GM19193 (cell line): Measurements from ENCODE around the gene APEH.

Experiments used
- POLR2A ChIP-seq: IDR thresholded peaks from 4 replicates; pipeline ENCODE4 v1.6.1; 2011; ENCODE audit not compliant: insufficient read depth, insufficient read length; ENCODE audit errors: extremely low read depth

APEH gene

DNA sequence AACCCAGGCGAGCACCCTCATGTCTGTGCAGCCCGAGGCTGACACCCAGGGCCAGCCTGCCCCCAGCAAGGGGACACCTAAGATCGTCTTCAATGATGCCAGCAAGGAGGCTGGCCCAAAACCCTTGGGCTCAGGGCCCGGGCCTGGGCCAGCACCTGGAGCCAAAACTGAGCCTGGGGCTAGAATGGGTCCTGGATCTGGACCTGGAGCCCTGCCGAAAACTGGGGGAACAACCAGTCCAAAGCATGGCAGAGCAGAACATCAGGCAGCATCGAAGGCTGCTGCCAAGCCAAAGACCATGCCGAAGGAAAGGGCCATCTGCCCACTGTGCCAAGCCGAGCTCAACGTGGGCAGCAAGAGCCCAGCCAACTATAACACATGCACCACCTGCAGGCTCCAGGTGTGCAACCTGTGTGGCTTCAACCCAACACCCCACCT, 31.4 kb upstream of the APEH start:
- TF ChIP-seq POLR2A: no peak

DNA sequence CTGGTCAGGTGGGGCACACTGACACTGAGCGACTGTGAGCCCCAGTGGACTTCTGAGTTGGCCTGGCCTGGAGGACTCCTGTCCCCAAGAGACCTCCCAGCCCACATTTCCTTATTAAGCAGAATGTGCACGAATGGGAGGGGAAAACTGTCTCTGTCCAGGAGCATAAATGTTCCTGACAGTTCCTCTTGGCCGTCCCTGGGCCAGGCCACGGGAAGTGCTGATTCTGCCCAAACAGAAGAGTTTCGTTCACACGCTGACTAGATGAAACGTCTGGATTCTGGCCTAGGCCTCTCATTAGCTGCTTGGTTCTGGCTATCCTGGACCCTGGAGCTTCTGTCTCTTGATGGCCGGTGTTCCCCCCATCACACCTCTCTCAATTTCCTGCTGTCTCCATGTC, 29.5 kb upstream of the APEH start:
- TF ChIP-seq POLR2A: no peak

DNA sequence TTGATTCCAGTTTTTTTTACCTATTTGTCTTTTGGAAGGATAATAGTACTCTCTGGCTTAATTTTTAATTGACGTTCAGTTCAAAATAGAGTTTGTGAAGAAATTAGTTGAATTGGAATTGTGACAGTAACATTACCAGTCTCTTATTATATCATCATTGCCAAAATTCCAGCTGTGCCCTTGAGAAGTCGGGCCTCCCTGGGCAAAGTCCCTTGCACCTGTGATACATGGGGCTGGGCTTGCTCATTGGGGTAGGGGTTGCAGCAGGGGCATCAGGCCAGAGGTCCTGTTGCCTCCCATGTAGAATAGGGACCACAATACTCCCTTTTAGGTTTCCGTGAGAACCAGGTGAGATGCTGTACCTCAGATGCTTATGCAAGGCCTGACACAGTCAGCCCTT, 27.9 kb upstream of the APEH start:
- no peak for TF ChIP-seq POLR2A

DNA sequence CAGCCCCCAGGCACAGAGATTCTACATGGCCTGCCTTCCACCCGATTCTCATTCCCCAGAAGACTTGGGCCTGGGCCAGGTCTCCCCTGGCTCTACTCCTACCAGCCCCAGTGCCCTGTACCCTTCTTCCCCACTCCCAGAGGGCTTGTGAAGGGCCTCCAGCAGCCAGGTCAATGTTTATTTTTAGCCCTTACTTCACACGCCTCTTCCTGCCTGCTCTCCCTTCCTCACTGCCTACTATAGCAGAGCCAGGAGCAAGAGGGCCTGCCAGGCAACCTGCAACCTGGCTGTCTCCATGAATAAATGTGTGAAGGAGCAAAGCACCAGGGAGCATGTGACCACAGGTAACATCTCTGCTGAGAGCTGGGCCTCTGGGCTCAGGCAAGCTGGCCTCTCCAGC, 26.4 kb upstream of the APEH start:
- TF ChIP-seq POLR2A: no peak

DNA sequence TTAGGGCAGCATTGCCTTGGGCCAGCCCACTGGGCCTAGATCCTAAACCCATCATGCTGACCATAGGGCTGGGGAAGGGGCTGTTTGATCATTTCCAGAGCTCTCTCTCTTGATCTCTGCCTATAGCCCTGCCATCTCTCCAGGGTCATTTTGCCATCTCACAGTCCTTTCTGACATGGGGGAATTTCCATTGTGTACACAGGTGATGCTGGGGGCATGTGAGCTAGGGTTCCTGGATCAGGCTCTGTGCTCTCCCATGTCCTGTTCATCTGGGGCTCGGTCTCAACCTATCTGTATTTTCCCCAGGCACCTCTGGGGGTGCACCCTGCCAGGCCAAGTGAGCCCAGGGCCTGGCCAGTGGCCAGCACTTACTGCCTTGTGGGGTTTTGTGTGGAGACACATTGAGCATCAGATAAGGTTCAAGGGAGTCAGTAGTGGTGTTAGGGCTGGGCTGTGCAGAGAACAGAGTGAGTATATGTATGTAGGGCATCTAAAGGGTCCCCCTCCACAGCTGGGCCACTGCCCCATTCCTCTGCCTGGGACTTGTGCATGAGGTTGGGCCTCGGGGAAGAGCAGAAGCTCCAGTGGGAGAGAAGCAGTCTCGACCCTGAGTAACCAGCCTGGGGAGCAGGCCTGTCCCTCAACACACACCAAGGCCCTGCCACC, 25.7 kb upstream of the APEH start:
- no peak for TF ChIP-seq POLR2A

DNA sequence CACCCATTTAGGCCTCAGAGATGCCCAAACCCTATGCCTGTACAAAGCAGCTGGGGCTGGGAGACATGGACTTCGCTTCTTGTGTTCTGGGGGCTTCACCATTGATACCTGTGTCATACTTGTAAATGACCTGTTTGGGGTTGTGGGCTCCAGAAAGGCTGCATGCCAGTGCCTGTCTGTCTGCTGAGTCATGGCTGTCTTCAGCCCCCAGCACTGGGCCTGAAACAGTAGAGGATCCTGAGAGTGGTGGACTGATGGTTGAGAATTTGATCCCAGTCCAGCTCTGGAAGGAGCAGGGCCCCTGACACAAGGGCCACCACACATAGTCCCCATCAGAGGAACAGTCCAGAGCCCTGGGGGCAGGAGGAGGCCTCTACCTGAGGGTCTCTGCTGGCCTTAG, 24.6 kb upstream of the APEH start:
- TF ChIP-seq POLR2A: no peak

DNA sequence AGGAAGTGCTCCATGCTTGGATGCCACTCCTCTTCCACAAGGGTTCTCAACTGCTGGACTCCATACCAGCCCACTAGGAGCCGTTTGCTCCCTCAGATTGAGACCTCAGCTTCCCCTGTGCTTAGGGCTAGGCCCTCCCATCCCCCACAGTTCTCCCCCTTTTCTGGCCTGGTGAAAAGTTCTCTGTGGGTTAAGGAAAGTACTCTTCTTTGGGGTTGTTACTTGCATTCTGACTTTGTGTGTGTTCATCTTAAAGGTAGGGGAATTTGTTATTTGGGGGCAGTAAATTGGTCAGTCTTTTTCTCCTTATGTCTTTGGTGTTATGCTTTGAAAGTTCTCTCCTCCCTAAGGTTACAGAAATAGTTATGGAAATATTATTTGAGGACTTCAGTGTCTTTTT, 24.0 kb upstream of the APEH start:
- no peak for TF ChIP-seq POLR2A

DNA sequence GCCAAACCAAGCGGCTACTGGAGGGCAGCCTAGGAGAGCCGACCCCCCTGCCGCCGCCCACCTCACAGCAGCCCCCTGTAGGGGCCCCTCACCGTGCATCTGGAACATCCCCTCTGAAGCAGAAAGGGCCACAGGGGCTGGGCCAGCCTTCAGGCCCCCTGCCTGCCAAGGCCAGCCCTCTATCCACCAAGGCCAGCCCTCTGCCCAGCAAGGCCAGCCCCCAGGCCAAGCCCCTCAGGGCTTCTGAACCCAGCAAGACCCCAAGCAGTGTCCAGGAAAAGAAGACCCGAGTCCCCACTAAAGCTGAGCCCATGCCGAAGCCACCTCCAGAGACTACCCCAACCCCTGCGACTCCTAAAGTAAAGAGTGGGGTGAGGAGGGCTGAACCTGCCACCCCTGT, 23.5 kb upstream of the APEH start:
- TF ChIP-seq POLR2A: no peak

DNA sequence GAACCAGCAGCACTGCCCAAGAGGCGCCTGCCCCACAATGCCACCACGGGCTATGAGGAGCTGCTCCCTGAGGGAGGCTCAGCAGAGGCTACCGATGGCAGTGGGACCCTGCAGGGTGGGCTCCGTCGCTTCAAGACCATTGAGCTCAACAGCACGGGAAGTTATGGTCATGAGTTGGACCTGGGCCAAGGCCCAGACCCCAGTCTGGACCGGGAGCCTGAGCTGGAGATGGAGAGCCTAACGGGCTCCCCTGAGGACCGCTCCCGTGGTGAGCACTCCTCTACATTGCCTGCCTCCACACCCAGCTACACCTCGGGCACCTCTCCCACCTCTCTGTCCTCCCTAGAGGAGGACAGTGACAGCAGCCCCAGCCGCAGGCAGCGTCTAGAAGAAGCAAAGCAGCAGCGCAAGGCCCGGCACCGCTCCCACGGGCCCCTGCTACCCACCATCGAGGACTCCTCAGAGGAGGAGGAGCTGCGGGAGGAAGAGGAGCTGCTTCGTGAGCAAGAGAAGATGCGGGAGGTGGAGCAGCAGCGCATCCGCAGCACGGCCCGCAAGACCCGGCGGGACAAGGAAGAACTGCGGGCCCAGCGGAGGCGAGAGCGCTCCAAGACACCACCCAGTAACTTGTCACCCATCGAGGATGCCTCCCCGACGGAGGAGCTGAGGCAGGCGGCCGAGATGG, 21.8 kb upstream of the APEH start:
- no peak for TF ChIP-seq POLR2A

DNA sequence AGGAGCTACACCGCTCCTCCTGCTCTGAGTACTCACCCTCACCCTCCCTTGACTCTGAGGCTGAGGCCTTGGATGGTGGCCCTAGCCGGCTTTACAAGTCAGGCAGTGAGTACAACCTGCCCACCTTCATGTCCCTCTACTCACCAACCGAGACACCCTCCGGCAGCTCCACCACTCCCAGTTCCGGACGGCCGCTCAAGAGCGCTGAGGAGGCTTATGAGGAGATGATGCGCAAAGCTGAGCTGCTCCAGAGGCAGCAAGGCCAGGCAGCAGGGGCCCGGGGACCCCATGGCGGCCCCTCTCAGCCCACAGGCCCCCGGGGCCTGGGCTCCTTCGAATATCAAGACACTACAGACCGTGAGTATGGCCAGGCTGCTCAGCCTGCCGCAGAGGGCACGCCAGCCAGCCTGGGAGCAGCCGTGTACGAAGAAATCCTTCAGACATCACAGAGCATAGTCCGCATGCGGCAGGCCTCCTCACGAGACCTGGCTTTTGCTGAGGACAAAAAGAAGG, 21.2 kb upstream of the APEH start:
- TF ChIP-seq POLR2A: no peak

DNA sequence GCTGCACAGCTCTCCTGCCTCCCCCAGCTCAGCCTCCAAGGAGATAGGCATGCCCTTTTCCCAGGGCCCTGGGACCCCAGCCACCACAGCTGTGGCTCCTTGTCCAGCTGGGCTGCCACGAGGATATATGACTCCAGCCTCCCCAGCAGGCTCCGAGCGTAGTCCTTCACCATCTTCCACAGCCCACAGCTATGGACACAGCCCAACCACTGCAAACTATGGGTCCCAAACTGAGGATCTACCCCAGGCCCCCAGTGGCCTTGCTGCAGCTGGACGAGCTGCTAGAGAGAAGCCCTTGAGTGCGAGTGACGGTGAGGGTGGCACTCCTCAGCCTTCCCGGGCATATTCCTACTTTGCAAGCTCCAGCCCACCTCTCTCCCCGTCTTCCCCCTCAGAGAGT, 20.5 kb upstream of the APEH start:
- no peak for TF ChIP-seq POLR2A

DNA sequence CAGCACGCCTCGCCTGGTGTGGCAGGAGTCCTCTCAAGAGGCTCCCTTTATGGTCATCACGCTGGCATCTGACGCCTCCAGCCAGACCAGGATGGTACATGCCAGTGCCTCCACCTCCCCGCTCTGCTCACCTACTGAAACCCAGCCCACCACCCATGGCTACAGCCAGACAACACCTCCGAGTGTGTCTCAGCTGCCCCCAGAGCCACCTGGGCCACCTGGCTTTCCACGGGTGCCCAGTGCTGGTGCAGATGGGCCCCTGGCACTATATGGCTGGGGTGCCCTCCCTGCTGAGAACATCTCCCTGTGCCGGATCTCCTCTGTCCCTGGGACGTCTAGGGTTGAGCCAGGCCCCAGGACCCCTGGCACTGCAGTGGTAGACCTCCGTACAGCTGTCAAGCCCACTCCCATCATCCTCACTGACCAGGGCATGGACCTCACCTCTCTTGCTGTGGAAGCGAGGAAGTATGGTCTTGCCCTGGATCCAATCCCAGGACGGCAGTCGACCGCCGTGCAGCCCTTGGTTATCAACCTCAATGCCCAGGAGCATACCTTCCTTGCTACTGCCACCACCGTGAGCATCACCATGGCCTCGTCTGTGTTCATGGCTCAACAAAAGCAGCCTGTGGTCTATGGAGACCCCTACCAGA, 19.9 kb upstream of the APEH start:
- TF ChIP-seq POLR2A: no peak

DNA sequence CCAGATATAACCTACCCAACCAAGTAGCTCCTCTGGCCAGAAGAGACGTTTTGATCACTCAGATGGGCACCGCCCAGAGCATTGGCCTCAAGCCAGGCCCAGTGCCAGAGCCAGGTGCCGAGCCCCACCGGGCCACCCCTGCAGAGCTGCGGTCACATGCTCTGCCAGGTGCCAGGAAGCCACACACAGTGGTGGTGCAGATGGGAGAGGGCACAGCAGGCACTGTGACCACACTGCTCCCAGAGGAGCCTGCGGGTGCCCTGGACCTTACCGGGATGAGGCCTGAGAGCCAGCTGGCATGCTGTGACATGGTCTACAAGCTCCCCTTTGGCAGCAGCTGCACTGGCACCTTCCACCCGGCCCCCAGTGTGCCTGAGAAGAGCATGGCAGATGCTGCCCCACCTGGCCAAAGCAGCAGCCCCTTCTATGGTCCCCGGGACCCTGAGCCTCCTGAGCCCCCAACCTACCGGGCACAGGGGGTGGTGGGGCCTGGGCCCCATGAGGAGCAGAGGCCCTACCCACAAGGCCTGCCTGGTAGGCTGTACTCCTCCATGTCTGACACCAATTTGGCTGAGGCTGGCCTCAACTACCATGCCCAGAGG, 19.1 kb upstream of the APEH start:
- TF ChIP-seq POLR2A: no peak

DNA sequence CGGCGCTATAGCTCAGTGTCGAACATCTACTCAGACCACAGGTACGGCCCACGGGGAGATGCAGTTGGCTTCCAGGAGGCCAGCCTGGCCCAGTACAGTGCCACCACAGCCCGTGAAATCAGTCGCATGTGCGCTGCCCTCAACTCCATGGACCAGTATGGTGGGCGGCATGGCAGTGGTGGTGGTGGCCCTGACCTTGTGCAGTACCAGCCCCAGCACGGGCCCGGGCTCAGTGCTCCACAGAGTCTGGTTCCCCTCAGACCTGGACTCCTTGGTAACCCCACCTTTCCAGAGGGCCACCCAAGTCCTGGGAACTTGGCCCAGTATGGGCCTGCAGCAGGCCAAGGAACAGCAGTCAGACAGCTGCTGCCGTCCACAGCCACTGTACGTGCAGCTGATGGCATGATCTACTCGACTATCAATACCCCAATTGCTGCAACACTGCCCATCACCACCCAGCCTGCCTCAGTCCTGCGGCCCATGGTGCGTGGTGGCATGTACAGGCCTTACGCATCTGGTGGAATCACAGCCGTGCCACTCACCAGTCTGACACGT, 18.3 kb upstream of the APEH start:
- TF ChIP-seq POLR2A: no peak

DNA sequence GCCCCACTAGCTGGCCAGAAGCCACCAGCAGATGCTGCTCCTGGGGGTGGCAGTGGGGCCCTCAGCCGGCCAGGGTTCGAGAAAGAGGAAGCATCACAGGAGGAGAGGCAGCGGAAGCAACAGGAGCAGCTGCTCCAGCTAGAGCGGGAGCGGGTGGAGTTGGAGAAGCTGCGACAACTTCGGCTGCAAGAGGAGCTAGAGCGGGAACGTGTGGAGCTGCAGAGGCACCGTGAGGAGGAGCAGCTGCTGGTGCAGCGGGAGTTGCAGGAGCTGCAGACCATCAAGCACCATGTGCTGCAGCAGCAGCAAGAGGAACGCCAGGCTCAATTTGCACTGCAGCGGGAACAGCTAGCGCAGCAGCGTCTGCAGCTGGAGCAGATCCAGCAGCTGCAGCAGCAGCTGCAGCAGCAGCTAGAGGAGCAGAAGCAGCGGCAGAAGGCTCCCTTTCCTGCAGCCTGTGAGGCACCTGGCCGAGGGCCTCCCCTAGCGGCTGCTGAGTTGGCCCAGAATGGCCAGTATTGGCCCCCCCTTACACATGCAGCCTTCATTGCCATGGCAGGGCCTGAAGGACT, 17.5 kb upstream of the APEH start:
- TF ChIP-seq POLR2A: no peak

DNA sequence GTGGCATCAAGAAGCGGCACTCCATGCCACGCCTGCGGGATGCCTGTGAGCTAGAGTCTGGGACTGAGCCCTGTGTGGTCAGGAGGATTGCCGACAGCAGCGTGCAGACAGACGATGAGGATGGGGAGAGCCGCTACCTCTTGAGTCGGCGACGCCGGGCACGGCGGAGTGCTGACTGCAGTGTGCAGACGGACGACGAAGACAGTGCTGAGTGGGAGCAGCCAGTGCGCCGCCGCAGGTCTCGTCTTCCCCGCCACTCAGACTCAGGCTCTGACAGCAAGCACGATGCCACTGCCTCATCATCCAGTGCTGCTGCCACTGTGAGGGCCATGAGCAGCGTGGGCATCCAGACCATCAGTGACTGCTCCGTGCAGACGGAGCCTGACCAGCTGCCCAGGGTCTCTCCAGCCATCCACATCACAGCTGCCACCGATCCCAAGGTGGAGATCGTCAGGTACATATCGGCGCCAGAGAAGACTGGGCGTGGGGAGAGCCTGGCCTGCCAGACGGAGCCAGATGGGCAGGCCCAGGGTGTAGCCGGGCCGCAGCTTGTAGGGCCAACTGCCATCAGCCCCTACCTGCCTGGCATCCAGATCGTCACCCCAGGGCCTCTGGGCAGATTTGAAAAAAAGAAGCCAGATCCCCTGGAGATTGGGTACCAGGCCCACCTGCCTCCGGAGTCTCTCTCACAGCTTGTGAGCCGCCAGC, 16.8 kb upstream of the APEH start:
- TF ChIP-seq POLR2A: no peak
